Measurements from ENCODE around the gene TRPV6.

The TRPV6 gene

DNA sequence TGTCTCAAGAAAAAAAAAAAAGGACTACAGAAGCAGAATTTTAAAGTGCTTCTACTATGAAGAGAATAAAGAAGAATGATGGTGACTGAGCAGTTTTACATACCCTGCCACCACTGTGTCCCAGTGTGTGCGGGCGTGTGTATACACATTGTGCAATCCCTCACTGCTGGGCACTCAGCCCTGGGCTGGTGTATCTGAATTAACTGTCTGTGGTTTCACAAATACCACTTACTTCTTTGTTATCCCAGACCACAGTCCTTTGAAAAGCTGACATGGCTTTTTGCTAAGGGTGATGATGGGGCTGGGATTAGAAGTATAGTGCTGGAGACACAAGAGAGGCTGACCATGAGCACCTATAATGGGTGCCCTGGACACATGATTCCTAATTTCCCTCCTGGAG lies 21.1 kb upstream of the TRPV6 start:
- DNase-seq = no peak

DNA sequence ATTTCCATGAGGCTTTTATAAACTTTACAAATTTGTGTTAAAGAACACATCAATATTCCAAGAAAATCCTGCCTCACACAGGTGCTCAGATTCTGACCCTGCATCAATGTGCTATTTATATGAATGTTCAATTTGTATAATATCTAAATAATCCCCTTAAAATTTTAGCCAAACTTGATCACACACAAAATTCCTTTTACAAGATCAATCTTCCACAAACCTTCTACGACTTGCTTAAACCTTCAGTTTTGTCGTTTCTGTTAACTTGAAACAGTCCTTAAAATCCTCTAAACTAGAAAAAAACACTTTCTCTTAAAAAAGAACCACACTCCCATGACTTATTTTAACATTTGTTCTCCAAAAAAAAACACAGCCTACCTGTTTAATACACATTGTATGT lies 20.2 kb upstream of the TRPV6 start:
- no peak for DNase-seq

DNA sequence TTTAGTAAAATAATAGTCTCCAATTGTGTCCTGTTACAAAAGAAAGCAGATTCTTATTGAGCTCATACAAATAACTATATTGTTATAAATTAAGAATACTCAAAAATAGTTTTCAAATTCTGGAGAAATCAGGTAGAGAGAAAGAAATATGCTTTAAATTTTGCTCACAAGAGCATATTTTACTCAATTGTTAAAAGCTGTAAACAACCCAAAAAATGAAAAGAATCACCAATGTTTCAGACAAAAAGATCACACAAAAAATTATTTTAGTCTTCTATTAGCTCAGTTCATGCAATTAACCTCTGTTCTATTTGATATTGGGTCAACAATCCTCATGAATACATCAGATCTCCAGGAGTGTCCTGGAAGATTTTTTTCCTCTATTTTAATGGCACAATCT lies 18.6 kb upstream of the TRPV6 start:
- DNase-seq = no peak

GRCh38 chr7:142901426-142902259 lies 16.1 kb upstream of the TRPV6 start:
- DNase-seq = no peak

DNA sequence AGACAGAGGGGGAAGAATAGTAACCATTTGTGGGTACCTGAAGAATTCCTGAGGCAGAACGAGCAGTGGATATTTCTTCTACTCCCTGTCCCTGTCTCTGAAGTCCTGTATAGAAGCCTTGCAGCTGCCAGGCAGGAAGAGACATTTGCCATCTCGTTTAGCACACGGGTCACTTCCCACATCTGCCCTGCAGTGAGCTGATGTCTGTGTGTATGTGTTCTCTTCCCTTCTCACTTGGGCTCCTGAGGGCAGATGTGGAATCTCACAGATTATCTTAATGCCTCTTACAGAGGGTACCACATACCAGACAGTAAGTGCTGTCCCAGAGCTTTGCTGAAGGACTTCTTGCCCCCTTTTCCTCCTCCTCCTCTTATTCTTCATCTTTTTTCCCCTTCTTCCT lies 14.1 kb upstream of the TRPV6 start:
- DNase-seq = no peak

- no peak for DNase-seq
Measured at GRCh38 chr7:142898377-142899170, 13.0 kb upstream of the TRPV6 start.

GRCh38 chr7:142897691-142898090 lies 12.1 kb upstream of the TRPV6 start:
- DNase-seq = no peak

GRCh38 chr7:142896741-142897379 lies 11.3 kb upstream of the TRPV6 start:
- no peak for DNase-seq

- no peak for DNase-seq
Measured at GRCh38 chr7:142896151-142896550, 10.6 kb upstream of the TRPV6 start.

DNA sequence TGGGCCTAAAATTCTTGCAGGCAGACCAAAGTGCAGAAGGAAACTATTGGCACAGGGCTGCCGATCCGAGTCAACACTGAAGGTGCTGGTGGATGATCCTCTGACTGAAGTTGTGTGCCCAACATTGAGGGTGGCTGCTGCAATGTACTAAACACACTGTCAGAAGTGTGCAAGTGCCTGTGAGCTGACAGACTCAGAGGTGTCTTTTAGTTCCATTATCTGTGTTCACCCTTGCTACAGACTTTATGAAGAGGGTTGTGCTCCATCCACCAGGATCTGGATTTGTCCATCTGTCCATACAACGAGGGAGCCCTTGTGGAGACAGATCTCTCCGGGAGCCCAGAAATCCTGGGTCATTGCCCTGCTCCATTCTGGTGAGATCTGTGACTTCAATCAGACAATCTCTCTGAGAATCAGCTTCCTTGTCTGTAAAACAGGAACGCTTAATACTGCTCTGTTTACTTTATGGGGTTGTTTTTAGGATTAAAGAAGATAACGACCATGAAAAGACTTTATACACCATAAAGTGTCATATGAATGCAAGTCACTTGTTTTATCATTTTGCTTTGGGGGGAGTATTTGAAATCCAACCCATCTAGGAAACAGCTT lies 9.5 kb upstream of the TRPV6 start:
- DNase-seq = no peak

DNA sequence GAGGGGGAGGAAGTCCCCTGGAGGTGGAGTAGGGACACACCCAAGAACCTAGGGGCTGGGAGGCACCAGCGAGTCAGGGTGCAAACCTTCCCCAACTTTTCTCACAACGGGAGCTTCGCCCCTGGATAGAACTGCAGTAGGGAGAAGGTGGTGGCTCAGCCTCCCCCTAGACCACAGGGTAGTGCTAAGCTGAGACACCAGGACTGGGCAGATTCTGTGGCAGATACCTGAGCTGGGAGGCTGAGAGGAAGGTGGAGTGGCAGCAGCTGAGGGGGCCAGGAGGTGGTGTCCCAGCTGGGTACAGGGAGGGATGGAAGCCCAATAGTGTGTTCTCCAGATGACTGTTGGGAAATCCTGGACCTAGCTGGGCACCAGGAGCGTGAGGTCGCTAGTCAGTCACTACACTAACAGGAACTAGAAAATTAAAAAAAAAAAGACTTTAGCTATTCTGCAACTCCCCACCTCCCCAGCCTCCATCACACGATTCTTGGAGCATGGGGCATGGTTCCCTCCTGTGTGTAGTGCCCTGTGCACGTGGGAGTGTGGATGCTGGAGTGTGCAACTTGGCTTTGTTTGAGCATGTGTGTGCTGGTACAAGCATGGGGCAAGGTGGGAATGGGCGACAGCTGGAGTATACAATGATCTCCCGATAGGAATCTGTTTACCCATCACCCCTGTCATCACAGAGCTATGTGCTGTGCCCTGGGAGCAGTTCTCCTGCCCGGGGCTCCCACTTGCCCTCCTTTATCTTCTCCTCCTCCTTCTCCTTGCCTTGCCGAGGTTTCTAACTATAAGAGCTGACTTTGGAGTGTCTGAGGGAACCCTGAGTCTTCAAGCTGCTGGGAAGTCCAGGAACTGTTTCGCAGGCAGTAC lies 8.8 kb upstream of the TRPV6 start:
- no peak for DNase-seq

DNA sequence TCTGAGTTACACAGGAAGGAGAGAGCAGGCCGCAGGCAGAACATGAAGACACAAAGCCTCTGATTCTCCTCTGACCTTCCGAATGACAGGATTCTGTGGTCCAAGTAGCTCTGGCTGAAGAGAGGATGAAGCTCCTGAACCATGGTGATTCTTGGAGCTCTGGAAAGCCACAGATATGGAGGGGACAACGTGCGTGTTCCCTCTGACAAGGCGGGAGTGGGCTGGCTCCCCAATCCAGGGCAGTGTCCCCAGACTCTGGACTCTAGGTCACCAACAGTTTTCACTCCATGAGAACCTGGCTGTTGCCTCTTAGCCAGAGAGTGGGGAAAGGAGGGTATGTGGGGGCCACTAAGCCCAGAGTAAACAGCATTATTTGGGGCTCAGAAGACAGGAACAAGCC lies 7.4 kb upstream of the TRPV6 start:
- no peak for DNase-seq

GRCh38 chr7:142891490-142892082 lies 6.0 kb upstream of the TRPV6 start:
- no peak for DNase-seq

GRCh38 chr7:142890874-142891485 lies 5.4 kb upstream of the TRPV6 start:
- DNase-seq = no peak

DNA sequence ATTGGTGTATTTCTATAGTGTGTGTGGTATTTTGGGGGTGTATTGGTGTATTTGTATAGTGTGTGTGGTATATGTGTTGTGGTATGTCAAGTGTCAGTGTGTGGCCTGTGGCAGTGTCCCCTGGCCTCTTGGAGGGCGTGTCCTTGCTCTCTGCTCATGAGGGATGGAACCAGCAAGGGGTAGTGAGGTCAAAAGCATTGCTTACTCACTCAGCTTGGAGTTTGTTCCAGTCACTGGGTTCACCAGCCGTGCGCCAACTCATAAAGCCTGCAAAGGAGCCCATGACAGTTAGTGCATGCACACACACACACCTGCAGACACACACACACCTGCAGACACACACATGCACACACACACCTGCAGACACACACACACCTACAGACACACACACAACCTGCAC lies 4.3 kb upstream of the TRPV6 start:
- DNase-seq = no peak

- DNase-seq = no peak
Measured at GRCh38 chr7:142887282-142888015, 1.9 kb upstream of the TRPV6 start.

DNA sequence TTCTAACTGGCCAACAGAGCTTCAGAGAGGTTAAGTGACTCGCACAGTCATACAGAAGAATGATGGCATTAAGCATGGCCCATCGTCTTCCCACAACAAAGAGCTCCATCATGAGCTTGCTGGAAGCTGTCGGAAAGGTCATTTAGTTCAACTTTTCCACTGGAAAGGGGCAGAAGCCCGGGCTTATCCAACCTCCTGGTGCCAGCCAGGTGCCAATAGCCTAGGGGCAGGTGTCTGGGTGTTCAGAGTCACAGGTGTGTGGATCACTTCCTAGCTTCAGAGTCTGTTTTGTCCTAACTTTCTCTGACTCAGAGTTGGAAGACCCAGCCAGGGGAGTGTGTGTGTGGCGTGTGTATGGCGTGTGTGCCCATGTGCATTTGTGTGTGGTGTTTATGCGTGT lies 1.3 kb upstream of the TRPV6 start:
- no peak for DNase-seq

DNA sequence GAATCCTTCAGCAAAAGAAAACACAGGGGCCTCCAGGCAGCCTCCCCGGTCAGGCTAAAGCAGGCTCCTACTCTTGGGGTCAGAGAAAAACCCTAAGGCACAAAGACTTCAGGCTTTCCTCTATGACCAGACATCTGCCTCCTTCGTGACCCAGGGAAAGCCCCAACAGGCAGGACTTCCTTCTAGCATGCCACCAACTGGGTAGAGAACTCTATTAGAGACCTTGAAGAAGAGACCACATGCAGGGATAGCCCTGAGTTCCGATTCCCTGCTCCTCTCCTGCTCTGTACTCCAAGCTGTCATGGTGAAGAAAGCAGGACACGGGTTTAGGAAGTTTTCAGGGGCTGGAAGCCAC lies 1.3 kb downstream of the TRPV6 start:
- no peak for DNase-seq

- no peak for DNase-seq
Measured at GRCh38 chr7:142883571-142884285, 1.8 kb downstream of the TRPV6 start.

GRCh38 chr7:142883145-142883544 lies 2.4 kb downstream of the TRPV6 start:
- no peak for DNase-seq

Measured in stimulated activated CD4-positive, alpha-beta T cell treated with anti-CD3 and anti-CD28 coated beads, Interleukin-1b, Interleukin-23, amount 100 ng/mL, for 48 hours (primary cell).